NCI-H128 (cell line): Measurements from ENCODE around the gene WASL.
A peak's percentile ranks its signal among the peaks of the same experiment; 100 is the strongest.
"Not testable (repeated sequence)": the region's sequence is repeated elsewhere in the genome, so short reads cannot be mapped to it uniquely, and the experiment has no call there.

Experiments used
- DNase-seq: peaks from one replicate; lab custom pipeline; 2025; ENCODE audit not compliant: unreplicated experiment; lab: John Stamatoyannopoulos, UW

Gene WASL

GRCh38 chr7:123748734-123749536 is at the start of gene WASL:
Gene WASL, minus strand, starts transcription at chr7:123749003. Its CDS starts 269 bp downstream, at chr7:123748734.
- peak; percentile 81 for DNase-seq

- peak; percentile 5 for DNase-seq
These were observed 49.1 kb upstream of the WASL start for GRCh38 chr7:123797673-123798531.

- DNase-seq: no peak
These were observed 47.8 kb upstream of the WASL start for GRCh38 chr7:123796568-123796967.

- DNase-seq: no peak
These were observed 47.1 kb upstream of the WASL start for GRCh38 chr7:123795917-123796316.

DNA sequence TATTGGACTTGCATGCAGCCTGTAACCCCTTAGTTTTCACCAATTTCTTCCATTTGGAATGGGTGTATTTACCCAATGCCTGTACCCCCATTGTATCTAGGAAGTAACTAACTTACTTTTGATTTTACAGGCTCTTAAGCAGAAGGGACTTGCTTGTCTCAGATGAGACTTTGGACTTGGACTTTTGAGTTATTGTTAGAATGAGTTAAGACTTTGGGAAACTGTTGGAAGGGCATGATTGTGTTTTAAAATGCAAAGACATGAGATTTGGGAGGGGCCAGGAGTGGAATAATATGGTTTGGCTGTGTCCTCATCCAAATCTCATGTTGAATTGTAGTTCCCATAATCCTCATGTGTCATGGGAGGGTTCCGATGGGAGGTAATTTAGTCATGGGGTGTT is 46.3 kb upstream of the WASL start:
- not testable (repeated sequence) for DNase-seq

DNA sequence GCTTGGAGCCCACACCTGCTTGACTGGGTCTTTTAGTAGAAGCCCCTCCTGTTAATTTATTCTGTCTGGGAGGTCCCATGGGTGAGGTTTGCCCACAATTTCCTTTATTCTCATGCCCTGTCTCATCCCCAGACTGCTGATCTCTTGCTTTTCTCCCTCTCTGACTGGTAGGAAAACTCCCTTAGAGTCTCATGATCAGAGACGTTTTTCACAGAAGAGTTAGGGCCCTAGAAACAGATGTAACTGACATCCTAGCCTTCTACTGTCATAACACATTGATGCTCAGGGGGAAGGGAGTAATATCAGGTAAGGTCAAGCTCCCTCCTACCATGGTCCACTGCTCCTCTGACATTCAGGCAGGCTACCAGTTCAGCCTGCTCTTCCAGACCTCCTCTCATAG is 43.7 kb upstream of the WASL start:
- no peak for DNase-seq

- DNase-seq: no peak
These were observed 42.2 kb upstream of the WASL start for GRCh38 chr7:123791001-123791400.

- DNase-seq: no peak
These were observed 41.0 kb upstream of the WASL start for GRCh38 chr7:123789817-123790216.

DNA sequence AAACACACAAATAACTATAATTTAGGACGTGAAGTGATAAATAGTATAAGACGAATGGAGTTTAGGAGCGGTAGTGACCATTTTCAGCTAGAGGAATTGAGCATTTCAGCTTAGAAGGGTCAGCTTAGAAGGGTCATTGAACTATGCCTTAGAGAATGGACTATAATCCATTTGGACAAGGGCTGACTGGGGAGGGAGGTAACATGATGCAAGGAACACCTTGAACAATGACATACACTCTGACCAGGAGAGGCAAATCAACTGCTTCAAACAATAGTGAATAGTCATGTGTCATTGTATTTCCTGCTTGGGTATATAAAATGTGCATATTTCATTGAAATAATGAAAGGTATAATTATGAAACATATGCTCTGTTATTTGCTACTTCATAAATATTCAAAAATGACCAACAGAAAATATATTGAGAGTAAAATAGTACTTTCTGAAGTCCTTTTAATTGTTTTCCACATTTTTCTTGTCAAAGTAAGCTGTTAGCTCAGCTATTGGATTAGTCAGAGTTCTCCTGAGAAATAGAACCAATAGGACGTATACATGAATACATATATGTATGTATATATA is 40.5 kb upstream of the WASL start:
- no peak for DNase-seq

DNA sequence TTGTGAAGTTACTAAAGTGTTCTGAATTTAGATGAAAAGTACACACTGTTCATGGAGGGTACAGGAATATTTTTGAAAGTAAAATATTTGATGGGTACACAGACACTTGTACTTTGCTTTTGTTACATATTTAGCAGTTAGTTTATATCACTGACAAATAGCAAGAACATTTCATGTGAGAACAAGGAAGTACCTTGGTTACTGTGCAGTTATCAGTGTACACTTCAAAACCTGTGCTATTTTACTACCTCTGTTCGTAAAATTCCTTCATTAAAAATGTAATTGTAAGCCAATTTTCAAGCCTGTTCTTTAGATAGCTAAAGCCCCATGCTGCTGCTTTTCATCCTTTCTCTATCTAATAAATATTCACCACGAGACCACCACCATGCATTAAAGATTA is 39.8 kb upstream of the WASL start:
- no peak for DNase-seq

- DNase-seq: no peak
These were observed 38.6 kb upstream of the WASL start for GRCh38 chr7:123787220-123788007.

DNA sequence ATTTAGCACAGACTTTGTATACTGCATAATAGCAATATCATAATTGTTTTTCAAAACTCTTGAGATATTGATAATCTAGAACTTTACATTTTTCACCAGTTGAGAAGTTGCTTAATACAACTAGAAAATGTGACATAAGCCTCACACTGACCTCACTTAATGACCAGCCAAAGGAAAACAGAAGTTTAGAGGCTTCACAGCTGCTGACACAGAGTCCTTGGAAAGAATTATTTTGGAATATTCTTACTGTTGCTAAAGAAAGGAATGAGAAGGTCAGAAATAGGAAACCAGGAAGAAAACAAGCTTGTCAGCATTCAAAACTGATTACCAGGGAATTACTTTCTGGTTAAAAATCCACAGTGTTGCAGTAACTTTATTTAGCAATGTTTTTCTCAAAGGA is 35.5 kb upstream of the WASL start:
- DNase-seq: no peak

DNA sequence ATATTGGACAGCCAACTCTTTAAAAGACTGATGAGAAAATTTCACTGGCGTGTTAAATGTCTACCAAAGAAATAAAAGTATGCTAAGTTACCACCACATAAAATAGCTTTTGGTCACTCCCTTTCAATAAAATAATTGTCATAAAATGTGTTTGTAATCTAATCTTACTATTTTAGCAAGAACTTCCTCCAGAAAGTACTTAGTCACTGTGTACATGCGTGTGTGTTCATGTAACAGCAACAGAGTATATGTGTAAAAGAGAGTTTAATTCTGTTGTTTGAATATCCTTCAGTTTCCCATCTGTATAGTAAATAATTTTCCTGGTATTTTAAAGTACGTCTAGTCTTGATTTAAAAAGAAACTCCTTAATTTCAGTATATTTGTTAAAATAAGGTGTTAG is 35.0 kb upstream of the WASL start:
- no peak for DNase-seq

DNA sequence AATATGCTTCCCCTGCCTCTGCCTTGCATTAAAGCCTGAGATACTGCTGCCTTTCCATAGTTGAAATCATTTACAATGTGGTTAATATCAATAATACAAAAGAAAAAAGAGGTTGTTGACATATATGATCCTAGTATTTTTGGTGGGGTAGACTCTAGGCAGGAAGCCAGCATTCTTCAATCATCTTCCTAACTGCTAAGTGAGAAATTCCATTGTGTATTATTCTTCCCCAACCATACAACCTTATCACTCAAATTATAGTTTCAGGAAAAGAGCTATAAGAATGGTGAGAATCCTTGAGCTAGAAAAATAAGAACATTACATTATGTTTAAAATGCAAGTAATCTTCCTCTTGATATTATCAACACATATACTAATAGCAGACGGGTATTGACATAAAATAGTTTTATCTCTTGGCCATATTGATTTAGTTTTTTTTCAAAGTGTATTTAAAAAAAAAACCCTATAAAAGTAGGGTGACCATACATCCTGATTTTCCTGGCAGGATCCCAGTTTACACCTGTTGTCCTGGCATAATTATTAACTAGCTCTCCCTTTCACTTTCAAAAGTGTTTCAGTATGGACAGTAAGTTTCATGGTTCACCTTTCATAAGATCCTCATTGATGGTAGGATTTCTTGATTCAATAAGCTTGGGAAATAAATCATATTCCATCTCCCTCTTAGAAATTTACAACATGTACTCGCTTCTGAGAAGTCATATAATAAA is 33.4 kb upstream of the WASL start:
- DNase-seq: no peak

GRCh38 chr7:123780472-123780871 is 31.7 kb upstream of the WASL start:
- not testable (repeated sequence) for DNase-seq

DNA sequence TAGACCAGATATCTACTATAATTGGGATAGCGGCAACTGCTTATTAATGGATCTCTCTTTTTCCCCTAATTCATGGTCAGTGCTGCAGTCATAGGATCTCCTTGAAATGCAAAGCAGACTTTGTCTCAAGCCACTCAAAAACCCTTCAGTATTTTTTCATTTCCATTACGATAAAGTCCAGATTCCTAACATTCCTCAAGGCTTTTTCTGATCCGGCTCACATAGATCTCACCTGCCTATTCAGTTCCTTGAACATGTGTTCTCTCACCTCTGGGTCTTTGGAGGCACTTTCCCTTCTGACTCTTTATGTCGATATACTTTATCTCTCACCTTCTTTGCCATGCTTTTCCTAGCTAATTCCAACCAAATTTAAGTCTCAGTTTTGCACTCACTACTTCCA is 25.7 kb upstream of the WASL start:
- no peak for DNase-seq

DNA sequence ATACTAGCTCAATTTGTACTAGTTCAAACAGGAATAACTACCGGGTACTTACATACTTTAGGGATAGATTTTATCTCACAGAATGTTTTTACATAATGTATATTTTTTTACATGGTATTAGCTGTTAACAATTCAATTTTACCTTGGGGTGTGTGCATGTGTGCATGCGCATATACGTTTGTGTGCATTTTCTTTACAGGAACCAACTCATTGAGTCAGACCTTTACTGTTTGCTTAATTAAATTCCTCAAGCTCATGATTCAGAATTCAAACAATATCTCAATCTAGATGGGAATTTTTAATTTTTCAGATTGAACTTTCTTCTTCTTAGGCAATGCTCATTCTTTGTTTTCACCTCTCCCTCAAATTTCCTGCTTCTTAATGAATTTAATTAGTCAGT is 24.7 kb upstream of the WASL start:
- no peak for DNase-seq

GRCh38 chr7:123772652-123773051 is 23.8 kb upstream of the WASL start:
- DNase-seq: no peak

DNA sequence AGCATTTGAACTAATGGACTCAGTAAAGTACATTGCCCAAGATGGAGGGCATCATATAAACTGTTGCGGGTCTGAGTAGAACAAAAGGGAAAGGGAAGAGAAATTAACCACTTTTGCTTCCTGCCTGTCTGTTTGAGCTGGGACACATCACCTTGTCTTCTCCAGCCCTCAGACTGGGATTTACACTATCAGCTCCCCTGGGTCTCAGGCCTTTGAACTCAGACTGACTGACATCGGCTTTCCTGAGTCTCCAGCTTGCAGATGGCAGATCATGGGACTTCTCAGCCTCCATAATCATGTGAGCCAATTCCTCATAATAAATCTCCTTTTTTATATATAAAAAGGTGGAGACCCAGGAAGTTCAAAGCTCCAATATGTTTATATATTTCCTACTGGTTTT is 23.0 kb upstream of the WASL start:
- no peak for DNase-seq

DNA sequence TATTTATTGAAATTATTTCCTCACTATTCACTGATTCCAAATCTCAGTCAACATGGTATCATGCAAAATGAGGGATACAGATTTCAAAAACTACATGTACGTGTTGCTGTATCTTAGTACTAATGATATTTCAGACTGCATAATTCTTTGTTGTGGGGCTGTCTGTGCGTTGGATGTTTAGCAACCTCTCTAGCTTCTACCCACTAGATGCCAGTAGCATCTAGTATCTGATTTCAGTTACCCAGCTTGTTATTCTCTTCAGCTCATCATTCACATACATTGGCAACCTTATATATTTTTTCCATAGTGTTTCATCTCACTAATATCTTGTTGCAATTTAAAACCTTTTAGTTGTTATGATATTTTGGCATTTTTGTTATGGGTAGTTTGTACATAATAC is 22.5 kb upstream of the WASL start:
- no peak for DNase-seq
